ENCODE data around the gene PRKCE.

PRKCE gene

DNA sequence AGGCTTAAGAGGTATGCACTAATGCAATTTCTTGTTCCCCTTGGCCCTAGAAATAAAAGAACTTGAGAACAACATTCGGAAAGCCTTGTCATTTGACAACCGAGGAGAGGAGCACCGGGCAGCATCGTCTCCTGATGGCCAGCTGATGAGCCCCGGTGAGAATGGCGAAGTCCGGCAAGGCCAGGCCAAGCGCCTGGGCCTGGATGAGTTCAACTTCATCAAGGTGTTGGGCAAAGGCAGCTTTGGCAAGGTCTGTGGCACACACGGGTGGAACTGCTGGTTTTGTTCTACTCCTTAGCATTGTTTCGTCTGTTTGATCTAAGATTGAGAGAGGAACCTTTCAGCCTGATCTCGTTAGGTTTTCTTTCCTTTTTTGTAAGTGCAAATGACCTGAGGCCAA, 355.9 kb downstream of the PRKCE start:
- TF ChIP-seq, protein P1, sequence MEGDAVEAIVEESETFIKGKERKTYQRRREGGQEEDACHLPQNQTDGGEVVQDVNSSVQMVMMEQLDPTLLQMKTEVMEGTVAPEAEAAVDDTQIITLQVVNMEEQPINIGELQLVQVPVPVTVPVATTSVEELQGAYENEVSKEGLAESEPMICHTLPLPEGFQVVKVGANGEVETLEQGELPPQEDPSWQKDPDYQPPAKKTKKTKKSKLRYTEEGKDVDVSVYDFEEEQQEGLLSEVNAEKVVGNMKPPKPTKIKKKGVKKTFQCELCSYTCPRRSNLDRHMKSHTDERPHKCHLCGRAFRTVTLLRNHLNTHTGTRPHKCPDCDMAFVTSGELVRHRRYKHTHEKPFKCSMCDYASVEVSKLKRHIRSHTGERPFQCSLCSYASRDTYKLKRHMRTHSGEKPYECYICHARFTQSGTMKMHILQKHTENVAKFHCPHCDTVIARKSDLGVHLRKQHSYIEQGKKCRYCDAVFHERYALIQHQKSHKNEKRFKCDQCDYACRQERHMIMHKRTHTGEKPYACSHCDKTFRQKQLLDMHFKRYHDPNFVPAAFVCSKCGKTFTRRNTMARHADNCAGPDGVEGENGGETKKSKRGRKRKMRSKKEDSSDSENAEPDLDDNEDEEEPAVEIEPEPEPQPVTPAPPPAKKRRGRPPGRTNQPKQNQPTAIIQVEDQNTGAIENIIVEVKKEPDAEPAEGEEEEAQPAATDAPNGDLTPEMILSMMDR (IDR thresholded peaks at IDR 0.05; ENCODE audit: extremely low read depth, missing control alignments) = no peak
- DNase-seq (ENCODE audit: low spot score) = no peak

DNA sequence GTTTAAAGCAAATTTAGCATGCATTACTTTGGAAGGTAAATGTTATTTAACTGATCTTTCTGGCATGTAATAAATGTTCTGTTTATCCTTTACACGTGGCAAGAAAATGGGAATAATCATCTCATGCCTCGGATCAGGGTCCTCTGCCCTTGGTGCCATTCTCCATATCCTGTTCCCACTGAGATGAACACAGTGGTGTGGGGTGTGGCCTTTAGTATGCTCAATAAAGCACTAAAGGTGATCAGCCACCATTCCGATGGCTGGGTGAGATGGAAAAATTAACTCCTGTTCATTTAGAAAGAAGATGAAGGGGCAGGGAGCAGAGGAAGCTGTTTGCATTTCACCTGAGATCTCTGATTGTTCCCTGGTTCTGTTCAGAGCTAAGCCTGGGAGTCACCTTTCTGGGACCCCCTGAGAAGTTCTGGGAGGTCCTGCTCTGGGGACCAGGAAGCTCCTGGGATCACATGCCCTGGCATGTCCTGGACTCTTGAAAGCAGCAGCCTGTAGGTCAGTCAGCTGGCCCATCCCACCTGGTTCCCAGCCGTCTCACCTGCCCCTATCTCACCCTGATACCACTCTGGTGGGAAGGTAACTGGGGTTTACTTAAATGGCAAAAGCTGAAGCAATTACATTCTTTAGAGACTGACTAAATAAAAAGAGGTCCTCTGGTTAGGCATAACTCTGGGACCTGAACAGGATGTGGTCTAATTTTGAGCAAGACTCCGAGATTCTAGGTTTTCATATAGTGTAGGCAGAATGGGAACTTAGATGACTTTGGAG, 356.8 kb downstream of the PRKCE start:
- TF ChIP-seq, protein P1 (IDR thresholded peaks at IDR 0.05; ENCODE audit: extremely low read depth, missing control alignments) = no peak
- no peak for DNase-seq (ENCODE audit: low spot score)

DNA sequence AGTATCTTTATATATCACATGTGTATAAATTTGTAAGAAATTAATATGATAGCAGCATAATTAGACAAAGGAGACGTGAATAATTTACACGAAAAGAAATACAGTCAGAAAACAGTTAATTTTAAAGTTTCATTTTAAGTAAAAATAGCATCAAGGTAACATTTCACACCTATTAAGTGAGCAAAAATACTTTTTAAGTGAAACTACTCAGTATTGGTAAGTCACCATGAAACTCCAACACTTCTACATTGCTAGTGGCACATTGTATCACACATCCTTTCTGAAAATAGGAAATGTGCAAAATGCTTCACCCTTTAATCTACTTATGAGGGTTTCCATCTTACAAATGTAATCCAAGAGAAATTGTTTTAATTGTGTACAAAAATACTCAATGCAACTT, 357.8 kb downstream of the PRKCE start:
- TF ChIP-seq, protein P1 (IDR thresholded peaks at IDR 0.05; ENCODE audit: extremely low read depth, missing control alignments) = no peak
- DNase-seq (ENCODE audit: low spot score) = no peak

DNA sequence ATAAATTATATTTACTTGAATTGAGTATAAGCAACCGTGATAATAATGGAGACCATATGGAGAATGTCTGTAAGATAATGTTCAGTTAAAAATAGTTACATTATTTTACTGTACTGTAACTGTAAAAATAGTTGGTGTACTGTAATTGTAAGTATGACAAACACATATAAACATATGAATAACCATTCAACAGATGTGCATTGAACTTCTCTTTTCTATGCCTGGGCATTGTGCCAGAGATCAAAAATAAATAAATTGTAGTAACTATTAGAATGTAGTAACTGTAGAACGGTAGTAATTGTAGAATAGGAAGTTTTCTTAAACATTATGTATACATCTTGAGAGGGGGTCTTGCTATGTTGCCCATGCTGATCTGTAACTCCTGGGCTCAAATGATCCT, 358.3 kb downstream of the PRKCE start:
- TF ChIP-seq, protein P1 (IDR thresholded peaks at IDR 0.05; ENCODE audit: extremely low read depth, missing control alignments) = no peak
- no peak for DNase-seq (ENCODE audit: low spot score)

DNA sequence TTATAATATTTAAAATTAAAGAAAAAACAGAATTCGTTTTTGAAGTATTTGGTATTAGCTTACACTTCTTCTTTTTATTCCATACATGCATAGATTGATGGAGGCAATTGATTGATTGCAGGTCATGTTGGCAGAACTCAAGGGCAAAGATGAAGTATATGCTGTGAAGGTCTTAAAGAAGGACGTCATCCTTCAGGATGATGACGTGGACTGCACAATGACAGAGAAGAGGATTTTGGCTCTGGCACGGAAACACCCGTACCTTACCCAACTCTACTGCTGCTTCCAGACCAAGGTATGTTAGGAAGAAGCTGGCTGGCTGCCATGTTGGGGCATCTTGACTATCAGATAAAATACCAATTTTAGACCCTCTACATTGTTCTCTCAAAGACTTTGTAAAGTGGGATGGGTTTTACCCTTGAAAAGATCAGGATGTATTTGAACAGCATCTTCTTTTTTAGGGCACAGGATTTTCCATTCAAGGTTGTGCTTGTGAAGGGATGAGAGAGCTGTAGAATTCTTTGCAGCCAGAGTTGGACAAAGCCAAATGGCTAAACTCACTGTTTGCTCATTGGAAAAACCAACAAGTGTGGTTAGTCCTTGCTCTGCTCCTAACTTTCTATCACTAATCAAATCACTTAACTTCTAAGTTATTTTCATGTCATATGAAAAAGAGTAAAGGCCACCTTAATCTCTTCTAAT, 358.9 kb downstream of the PRKCE start:
- DNase-seq (ENCODE audit: low spot score) = no peak
- TF ChIP-seq, protein P1 (IDR thresholded peaks at IDR 0.05; ENCODE audit: extremely low read depth, missing control alignments) = no peak

DNA sequence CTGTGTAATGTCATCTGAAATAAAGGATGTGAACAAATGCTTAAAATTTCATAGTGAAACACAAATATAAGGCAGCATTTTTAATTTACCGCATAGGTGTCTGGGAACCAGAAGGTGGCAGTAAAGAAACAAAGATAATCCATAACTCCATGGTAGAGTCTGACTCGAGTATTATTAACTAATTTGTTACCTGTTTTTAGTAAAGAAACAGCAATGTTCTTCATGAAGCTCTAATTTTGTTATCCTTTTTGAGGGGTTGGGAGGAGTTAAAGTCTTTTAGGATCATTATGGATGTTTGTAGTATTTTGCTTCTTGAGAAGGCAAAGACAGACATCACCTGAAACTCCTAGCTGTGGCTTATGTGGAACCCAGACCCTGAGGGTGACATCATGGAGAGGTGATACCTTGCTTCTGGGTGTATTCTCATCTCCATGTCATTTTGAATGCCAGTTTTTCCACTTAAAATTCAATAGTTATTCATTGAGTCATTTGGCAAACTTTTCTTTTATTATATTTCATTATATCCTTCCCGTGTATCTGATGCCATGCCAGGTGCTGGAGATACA, 359.5 kb downstream of the PRKCE start:
- peak; percentile 51 for DNase-seq (ENCODE audit: low spot score)
- TF ChIP-seq, protein P1 (IDR thresholded peaks at IDR 0.05; ENCODE audit: extremely low read depth, missing control alignments) = peak; percentile 11

DNA sequence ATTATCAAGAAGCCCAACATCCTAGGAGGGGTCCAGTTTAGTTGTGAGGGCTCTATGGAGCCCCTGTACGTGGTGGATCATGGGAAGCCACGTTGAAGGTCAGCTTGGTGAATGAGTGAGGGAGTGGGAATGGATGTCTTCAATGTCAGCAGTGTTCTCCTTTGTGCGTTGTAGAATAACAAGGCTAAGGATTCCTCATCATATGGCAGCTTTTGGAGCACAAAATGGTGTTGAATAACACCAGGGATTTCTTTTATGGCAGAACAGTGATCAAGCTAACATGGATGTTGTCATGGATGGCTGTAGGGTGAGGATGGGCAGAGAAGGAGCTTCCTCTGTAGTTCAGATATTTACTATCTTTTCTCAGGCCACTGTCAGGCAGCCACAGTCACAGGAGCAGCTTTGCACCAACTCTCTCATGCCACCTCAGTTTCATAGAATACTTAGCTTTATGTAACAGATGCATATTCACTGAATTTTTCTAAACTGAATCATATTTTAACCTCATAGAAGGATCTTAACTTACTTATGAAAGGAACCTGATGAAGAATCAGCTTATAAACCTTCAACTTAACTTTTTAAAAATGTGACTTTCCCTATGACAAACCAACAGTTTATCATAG, 361.3 kb downstream of the PRKCE start:
- TF ChIP-seq, protein P1 (IDR thresholded peaks at IDR 0.05; ENCODE audit: extremely low read depth, missing control alignments) = no peak
- DNase-seq (ENCODE audit: low spot score) = no peak

All from GM20000 (cell line).